ENCODE data around the gene SLC12A2.

SLC12A2 gene

DNA sequence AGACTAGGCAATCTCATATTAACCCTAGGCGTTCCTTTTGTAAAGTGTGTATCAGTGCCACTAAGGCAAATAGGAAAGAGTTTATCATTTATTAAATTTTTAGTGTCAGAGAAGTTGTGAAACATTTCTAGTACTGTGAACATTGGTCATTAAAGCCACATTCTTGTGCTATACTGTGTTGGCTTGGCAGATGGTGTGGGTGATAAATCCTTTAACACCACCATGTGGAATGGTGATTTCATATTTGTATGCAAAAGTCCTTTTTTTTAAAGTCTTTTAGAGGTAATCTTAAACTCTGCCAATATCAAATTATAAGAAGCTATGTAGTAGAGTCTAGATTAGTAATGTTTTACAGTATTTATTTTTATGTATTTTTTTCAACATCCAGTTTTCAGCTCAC is 18.1 kb downstream of the SLC12A2 start:
- TF ChIP-seq, protein P1, sequence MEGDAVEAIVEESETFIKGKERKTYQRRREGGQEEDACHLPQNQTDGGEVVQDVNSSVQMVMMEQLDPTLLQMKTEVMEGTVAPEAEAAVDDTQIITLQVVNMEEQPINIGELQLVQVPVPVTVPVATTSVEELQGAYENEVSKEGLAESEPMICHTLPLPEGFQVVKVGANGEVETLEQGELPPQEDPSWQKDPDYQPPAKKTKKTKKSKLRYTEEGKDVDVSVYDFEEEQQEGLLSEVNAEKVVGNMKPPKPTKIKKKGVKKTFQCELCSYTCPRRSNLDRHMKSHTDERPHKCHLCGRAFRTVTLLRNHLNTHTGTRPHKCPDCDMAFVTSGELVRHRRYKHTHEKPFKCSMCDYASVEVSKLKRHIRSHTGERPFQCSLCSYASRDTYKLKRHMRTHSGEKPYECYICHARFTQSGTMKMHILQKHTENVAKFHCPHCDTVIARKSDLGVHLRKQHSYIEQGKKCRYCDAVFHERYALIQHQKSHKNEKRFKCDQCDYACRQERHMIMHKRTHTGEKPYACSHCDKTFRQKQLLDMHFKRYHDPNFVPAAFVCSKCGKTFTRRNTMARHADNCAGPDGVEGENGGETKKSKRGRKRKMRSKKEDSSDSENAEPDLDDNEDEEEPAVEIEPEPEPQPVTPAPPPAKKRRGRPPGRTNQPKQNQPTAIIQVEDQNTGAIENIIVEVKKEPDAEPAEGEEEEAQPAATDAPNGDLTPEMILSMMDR (conservative IDR thresholded peaks at IDR 0.05; ENCODE audit: low read depth): no peak
- CTCF ChIA-PET: no interaction called here
- DNase-seq (ENCODE audit: low spot score): no peak
- POLR2A ChIA-PET (ENCODE audit: low non-redundant PET): no interaction called here
- no peak overlapping the region for H3K27ac ChIP-seq

DNA sequence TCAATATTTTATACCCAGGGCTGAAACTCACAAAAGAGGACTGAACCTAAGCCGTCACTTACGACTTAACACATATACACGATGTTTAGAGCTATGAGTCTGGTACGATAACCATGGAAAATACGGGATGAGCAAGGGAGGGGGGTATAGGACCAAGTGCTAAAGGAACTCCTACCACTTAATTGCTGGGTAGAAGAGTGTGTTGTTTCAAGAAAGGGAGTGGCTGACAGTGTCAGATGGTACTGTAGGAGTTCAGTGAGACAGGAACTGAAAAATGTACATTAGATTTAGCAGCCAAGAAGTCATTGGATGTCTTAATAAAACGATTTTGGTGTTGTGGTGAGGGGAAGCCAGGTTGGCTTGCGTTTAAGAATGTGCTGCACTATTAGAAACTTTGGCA is 21.6 kb downstream of the SLC12A2 start:
- no peak for DNase-seq (ENCODE audit: low spot score)
- CTCF ChIA-PET: no interaction called here
- POLR2A ChIA-PET (ENCODE audit: low non-redundant PET): no interaction called here
- TF ChIP-seq, protein P1 (conservative IDR thresholded peaks at IDR 0.05; ENCODE audit: low read depth): no peak
- no peak overlapping the region for H3K27ac ChIP-seq

DNA sequence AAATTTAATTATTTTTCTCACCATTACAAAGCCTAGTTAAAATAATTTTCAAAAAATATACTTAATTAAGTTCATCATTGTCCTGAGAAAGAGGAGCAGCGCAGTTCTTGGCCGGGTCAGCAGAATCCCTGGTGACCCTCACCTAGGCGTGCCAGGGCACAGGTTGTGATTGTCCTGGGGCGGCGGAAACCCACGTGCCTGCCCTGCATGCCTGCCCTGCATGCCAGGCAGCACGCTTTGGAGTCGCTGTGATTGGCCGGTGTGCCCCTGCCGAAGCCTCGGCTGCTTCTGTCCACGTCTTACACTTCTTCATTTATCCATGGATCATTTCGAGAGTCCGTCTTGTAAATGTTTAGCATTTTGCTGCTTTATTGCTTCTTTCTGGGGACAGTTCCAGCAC is 25.6 kb downstream of the SLC12A2 start:
- ChIA-PET CTCF (no interaction called here), POLR2A (ENCODE audit: low non-redundant PET) (no interaction called here)
- H3K27ac ChIP-seq: no peak overlapping the region
- no peak for DNase-seq (ENCODE audit: low spot score)
- TF ChIP-seq, protein P1 (conservative IDR thresholded peaks at IDR 0.05; ENCODE audit: low read depth): no peak

DNA sequence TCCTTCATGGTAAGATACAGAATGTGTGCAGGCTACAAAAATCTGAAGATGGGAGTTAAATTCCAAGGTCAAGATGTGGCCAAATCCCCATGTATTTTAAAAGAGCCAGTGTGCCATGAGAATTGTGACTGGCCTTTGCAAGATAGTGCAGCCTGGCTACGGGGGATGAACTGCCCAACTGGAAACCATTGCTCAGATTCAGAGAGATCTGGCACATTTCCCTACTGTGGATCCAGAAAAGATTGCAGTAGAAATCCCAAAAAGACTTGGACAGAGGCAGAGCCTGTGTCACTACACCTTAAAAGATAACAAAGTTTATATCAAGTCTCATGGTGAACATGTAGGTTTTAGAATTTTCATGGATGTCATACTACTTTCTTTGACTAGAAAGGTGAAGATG is 26.2 kb downstream of the SLC12A2 start:
- ChIA-PET POLR2A (ENCODE audit: low non-redundant PET) (no interaction called here), CTCF (no interaction called here)
- TF ChIP-seq, protein P1 (conservative IDR thresholded peaks at IDR 0.05; ENCODE audit: low read depth): no peak
- DNase-seq (ENCODE audit: low spot score): no peak
- H3K27ac ChIP-seq: no peak overlapping the region

DNA sequence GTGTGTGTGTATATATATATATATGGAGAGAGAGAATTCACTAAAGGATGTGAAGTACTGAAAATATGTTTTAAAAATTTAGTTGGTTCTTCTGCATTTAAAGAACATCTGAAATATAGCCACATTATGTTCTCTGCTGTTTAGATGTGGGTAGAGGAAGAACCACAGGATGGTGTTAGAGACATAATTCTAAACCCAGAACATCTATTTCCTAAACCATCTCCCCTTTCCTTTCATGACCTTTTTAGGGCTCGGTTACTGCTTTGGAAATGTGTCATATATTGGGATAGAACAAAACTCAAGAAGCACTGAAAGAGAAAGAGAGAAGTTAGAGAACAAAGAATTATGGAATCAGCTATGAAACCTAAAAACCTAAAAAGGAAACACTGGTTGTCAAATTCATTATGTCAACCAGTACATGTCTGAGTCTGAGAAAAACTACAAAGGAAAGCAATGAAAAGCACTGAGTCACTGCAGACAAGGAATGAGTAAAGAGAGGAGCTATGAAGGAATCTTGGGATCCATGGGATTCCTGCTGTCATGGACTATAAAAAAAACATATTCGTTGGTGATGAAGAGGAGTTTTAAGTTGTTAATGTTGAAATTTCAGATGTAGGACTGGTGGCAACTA is 28.4 kb downstream of the SLC12A2 start:
- CTCF ChIA-PET: interaction anchor here (0.6 kb wide), 1 partner anchor 57 kb away, joined by 3 read pairs; no protein-coding TSS in a partner anchor
- no peak overlapping the region for H3K27ac ChIP-seq
- POLR2A ChIA-PET (ENCODE audit: low non-redundant PET): no interaction called here
- DNase-seq (ENCODE audit: low spot score): peak; percentile 36
- TF ChIP-seq, protein P1 (conservative IDR thresholded peaks at IDR 0.05; ENCODE audit: low read depth): no peak

DNA sequence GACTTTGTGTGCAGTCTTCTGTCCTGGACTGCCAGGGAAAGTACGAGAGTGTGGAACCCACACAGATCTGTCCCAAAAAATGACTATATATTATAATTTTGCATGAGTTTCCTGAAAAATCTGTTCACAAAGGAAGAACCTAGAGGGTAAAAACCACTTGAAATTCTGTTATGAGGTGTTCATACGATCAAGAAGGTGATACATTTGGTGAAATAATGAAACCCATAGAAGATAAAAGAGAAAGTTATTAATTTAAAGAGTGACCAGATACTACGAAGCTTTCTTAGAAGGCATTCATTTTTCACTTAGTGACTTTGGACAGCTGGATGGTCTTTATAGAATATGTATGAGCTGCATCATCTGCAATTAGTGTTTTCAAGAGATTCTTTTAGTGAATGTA is 32.9 kb downstream of the SLC12A2 start:
- TF ChIP-seq, protein P1 (conservative IDR thresholded peaks at IDR 0.05; ENCODE audit: low read depth): no peak
- ChIA-PET CTCF (interaction anchor here (0.6 kb wide), 1 partner anchor 251 kb away, joined by 3 read pairs; no protein-coding TSS in a partner anchor), POLR2A (ENCODE audit: low non-redundant PET) (no interaction called here)
- DNase-seq (ENCODE audit: low spot score): no peak
- H3K27ac ChIP-seq: no peak overlapping the region

Measured in RWPE1 (cell line).